Measurements from ENCODE around the gene IGF2BP3. TPM values are rescaled to one million over a fixed set of nuclear protein-coding genes. Genes with fewer than 3 reads are reported as not detected.
A peak's percentile ranks its signal among the peaks of the same experiment; 100 is the strongest.

IGF2BP3 gene
- total and polyA plus RNA-seq, 10 donors: 0.17 to 6.8 (median 1.6) TPM

DNA sequence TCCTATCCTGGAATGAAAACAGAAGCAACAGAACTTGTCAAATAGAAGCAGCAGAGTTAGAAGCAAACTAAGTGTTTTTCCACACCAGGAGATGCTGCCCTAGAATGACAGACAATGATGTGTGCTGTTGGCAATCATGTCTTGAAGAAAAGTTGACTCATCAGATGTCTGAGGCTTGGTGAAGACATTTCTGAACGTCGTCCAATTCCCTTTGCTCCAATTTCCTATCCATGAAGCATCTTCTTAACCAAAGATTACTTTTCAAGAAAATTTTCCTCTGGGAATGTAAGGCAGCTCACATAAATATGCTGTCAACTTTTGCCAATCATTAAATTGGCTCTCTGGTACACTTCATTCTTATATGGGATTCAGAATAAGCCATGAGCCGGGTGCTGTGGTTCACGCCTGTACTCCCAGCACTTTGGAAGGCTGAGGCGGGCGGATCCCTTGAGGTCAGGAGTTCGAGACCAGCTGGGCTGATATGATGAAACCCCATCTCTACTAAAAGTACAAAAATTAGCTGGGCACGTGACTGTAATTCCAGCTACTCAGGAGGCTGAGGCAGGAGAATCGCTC lies 136.5 kb downstream of the IGF2BP3 start:
- Histone ChIP-seq H3K27me3 (replicated peaks in 1 of 7) (no peaks in the 10 kb centered on the region), H3K4me1 (peaks cover 0 to 8% (median 0%) of the 10 kb centered on the region in 6 donors), H3K36me3 (no peaks in the 10 kb centered on the region), H3K27ac (peak overlapping the region in 6 of 8 donors; percentile 12 to 62 (median 26)), H3K9me3 (no peaks in the 10 kb centered on the region), H3K4me3 (no peak overlapping the region)
- DNase-seq: no peak
- TF ChIP-seq POLR2A (IDR thresholded peaks at IDR 0.05) (no peak), POLR2AphosphoS5 (IDR thresholded peaks at IDR 0.05) (peak in 1 of 3 donors; percentile 26)
- TF ChIP-seq, protein P1, sequence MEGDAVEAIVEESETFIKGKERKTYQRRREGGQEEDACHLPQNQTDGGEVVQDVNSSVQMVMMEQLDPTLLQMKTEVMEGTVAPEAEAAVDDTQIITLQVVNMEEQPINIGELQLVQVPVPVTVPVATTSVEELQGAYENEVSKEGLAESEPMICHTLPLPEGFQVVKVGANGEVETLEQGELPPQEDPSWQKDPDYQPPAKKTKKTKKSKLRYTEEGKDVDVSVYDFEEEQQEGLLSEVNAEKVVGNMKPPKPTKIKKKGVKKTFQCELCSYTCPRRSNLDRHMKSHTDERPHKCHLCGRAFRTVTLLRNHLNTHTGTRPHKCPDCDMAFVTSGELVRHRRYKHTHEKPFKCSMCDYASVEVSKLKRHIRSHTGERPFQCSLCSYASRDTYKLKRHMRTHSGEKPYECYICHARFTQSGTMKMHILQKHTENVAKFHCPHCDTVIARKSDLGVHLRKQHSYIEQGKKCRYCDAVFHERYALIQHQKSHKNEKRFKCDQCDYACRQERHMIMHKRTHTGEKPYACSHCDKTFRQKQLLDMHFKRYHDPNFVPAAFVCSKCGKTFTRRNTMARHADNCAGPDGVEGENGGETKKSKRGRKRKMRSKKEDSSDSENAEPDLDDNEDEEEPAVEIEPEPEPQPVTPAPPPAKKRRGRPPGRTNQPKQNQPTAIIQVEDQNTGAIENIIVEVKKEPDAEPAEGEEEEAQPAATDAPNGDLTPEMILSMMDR (IDR thresholded peaks at IDR 0.05 in 8 of 11, conservative IDR thresholded peaks at IDR 0.05 in 3 of 11): no peak
- 64 to 84% (median 76%) methylated on average over 9 of the region's 9 CpGs for WGBS, 5 donors
- intact Hi-C loops (cut with DNase I; ENCODE audit: low total_unique reads): no loop called here

- H3K9me3 ChIP-seq: no peaks in the 10 kb centered on the region
- intact Hi-C loops (cut with DNase I; ENCODE audit: low total_unique reads): no loop called here
- no peak overlapping the region for H3K4me3 ChIP-seq
- H3K27me3 ChIP-seq (replicated peaks in 1 of 7): no peaks in the 10 kb centered on the region
- TF ChIP-seq POLR2AphosphoS5 (IDR thresholded peaks at IDR 0.05): no peak
- TF ChIP-seq, protein P1 (IDR thresholded peaks at IDR 0.05 in 8 of 11, conservative IDR thresholded peaks at IDR 0.05 in 3 of 11): no peak
- no peak for TF ChIP-seq POLR2A (IDR thresholded peaks at IDR 0.05)
- H3K27ac ChIP-seq: peak overlapping the region in 2 of 8 donors; percentile 4 to 34
- H3K36me3 ChIP-seq: no peaks in the 10 kb centered on the region
- H3K4me1 ChIP-seq: peaks cover 0 to 8% (median 0%) of the 10 kb centered on the region in 6 donors
- DNase-seq: no peak
- WGBS, 5 donors: 53 to 80% (median 64%) methylated on average over 4 of the region's 4 CpGs
Measured at GRCh38 chr7:23332910-23333612, 137.2 kb downstream of the IGF2BP3 start.

GRCh38 chr7:23332193-23332592 lies 138.1 kb downstream of the IGF2BP3 start:
- DNase-seq: no peak
- no peak overlapping the region for H3K27ac ChIP-seq
- peaks cover 0 to 8% (median 0%) of the 10 kb centered on the region in 6 donors for H3K4me1 ChIP-seq
- H3K27me3 ChIP-seq (replicated peaks in 1 of 7): no peaks in the 10 kb centered on the region
- intact Hi-C loops (cut with DNase I; ENCODE audit: low total_unique reads): no loop called here
- no peak overlapping the region for H3K4me3 ChIP-seq
- H3K9me3 ChIP-seq: no peaks in the 10 kb centered on the region
- H3K36me3 ChIP-seq: no peaks in the 10 kb centered on the region
- TF ChIP-seq POLR2A (IDR thresholded peaks at IDR 0.05) (no peak), POLR2AphosphoS5 (IDR thresholded peaks at IDR 0.05) (no peak)
- TF ChIP-seq, protein P1 (IDR thresholded peaks at IDR 0.05 in 8 of 11, conservative IDR thresholded peaks at IDR 0.05 in 3 of 11): no peak

GRCh38 chr7:23331132-23331531 lies 139.2 kb downstream of the IGF2BP3 start:
- intact Hi-C loops (cut with DNase I; ENCODE audit: low total_unique reads): no loop called here
- Histone ChIP-seq H3K9me3 (no peaks in the 10 kb centered on the region), H3K27ac (no peak overlapping the region), H3K27me3 (replicated peaks in 1 of 7) (no peaks in the 10 kb centered on the region), H3K36me3 (no peaks in the 10 kb centered on the region), H3K4me1 (peaks cover 0 to 7% (median 0%) of the 10 kb centered on the region in 6 donors), H3K4me3 (no peak overlapping the region)
- no peak for DNase-seq
- no peak for TF ChIP-seq POLR2A (IDR thresholded peaks at IDR 0.05)
- no peak for TF ChIP-seq POLR2AphosphoS5 (IDR thresholded peaks at IDR 0.05)
- TF ChIP-seq, protein P1 (IDR thresholded peaks at IDR 0.05 in 8 of 11, conservative IDR thresholded peaks at IDR 0.05 in 3 of 11): no peak
- WGBS, 5 donors: 52 to 76% (median 70%) methylated on average over 1 of the region's 1 CpG

Measured in spleen (tissue), 11 donors.